BE2C (cell line): ENCODE data around the gene PFAS.

Source experiments
- DNase-seq: peaks from one replicate; pipeline ENCODE4 v3.0.0-alpha.2; 2020
- H3K27me3 ChIP-seq: fragments of 250-450 bp; sonication (Bioruptor Pico); 2 replicates; pipeline ENCODE4 v1.5.1; 2020; ENCODE audit warnings: mild to moderate bottlenecking
- H3K36me3 ChIP-seq: fragments of 250-450 bp; sonication (Bioruptor Pico); 2 replicates; pipeline ENCODE4 v1.5.1; 2020; ENCODE audit warnings: mild to moderate bottlenecking
- H3K4me1 ChIP-seq: fragments of 250-450 bp; sonication (Bioruptor Pico); 2 replicates; pipeline ENCODE4 v1.5.1; 2020
- H3K4me3 ChIP-seq: 2 replicates; pipeline ENCODE4 v1.5.1; 2011; ENCODE audit warnings: low read depth, low read length
- H3K9me3 ChIP-seq: fragments of 250-450 bp; sonication (Bioruptor Pico); 2 replicates; pipeline ENCODE4 v1.5.1; 2020
- CTCF ChIP-seq: IDR thresholded peaks from 2 replicates; pipeline ENCODE4 v1.5.1; 2012; ENCODE audit warnings: mild to moderate bottlenecking, low read depth, low read length

PFAS gene

GRCh38 chr17:8255499-8255898 is 6.4 kb downstream of the PFAS start:
- Histone ChIP-seq H3K36me3 (peaks cover 41% of the 10 kb centered on the region), H3K4me1 (no peaks in the 10 kb centered on the region)
- peak; percentile 8; the same call in 1 of the 2 replicates for TF ChIP-seq CTCF

GRCh38 chr17:8256291-8256690 is 7.2 kb downstream of the PFAS start:
- H3K9me3 ChIP-seq: no peaks in the 10 kb centered on the region
- H3K4me1 ChIP-seq: no peaks in the 10 kb centered on the region
- peaks cover 41% of the 10 kb centered on the region for H3K36me3 ChIP-seq
- DNase-seq: no peak
- no peaks in the 10 kb centered on the region for H3K27me3 ChIP-seq
- no peak overlapping the region for H3K4me3 ChIP-seq
- no peak for TF ChIP-seq CTCF

More at GRCh38 chr17:8255499-8255898, 6.4 kb downstream of the PFAS start:
- Histone ChIP-seq H3K4me3 (no peak overlapping the region), H3K27me3 (no peaks in the 10 kb centered on the region), H3K9me3 (no peaks in the 10 kb centered on the region)
- DNase-seq: no peak

GRCh38 chr17:8256691-8257090 is 7.6 kb downstream of the PFAS start:
- peaks cover 41% of the 10 kb centered on the region for H3K36me3 ChIP-seq
- no peak overlapping the region for H3K4me3 ChIP-seq
- H3K9me3 ChIP-seq: no peaks in the 10 kb centered on the region
- no peak for DNase-seq
- no peaks in the 10 kb centered on the region for H3K4me1 ChIP-seq
- no peak for TF ChIP-seq CTCF
- no peaks in the 10 kb centered on the region for H3K27me3 ChIP-seq

- no peak for TF ChIP-seq CTCF
- Histone ChIP-seq H3K36me3 (peaks cover 46% of the 10 kb centered on the region), H3K4me3 (no peak overlapping the region), H3K9me3 (no peaks in the 10 kb centered on the region), H3K4me1 (no peaks in the 10 kb centered on the region), H3K27me3 (no peaks in the 10 kb centered on the region)
- DNase-seq: no peak
These were observed 8.7 kb downstream of the PFAS start for GRCh38 chr17:8257801-8258200.

GRCh38 chr17:8264320-8264719 is 15.2 kb downstream of the PFAS start:
- H3K36me3 ChIP-seq: peaks cover 24% of the 10 kb centered on the region

More at GRCh38 chr17:8264320-8264719, 15.2 kb downstream of the PFAS start:
- no peak for TF ChIP-seq CTCF
- no peak for DNase-seq
- Histone ChIP-seq H3K4me1 (no peaks in the 10 kb centered on the region), H3K4me3 (no peak overlapping the region), H3K9me3 (no peaks in the 10 kb centered on the region), H3K27me3 (no peaks in the 10 kb centered on the region)
